GM19463 (cell line): Measurements from ENCODE around the gene STN1.

Source experiments
- ATAC-seq: cut with Tn5 transposase; IDR thresholded peaks from one replicate; pipeline ENCODE4 v1.9.1; 2021; ENCODE audit warnings: mild to moderate bottlenecking, moderate library complexity; ENCODE audit not compliant: unreplicated experiment

The STN1 gene

GRCh38 chr10:103895411-103896186 is 22.4 kb downstream of the STN1 start:
- no peak for ATAC-seq

GRCh38 chr10:103894441-103894864 is 23.5 kb downstream of the STN1 start:
- ATAC-seq, result no peak

- no peak for ATAC-seq
These were observed 24.2 kb downstream of the STN1 start for GRCh38 chr10:103893817-103894216.

- no peak for ATAC-seq
These were observed 25.8 kb downstream of the STN1 start for GRCh38 chr10:103892181-103892580.

- no peak for ATAC-seq
These were observed 27.3 kb downstream of the STN1 start for GRCh38 chr10:103890688-103891087.

- no peak for ATAC-seq
These were observed 27.8 kb downstream of the STN1 start for GRCh38 chr10:103890194-103890658.

- ATAC-seq, result no peak
These were observed 28.8 kb downstream of the STN1 start for GRCh38 chr10:103889121-103889720.

- no peak for ATAC-seq
These were observed 29.7 kb downstream of the STN1 start for GRCh38 chr10:103888113-103888841.

GRCh38 chr10:103885617-103886016 is 32.4 kb downstream of the STN1 start:
- no peak for ATAC-seq

GRCh38 chr10:103884681-103885139 is 33.3 kb downstream of the STN1 start:
- no peak for ATAC-seq

- ATAC-seq, result no peak
These were observed 35.5 kb downstream of the STN1 start for GRCh38 chr10:103882285-103883007.

GRCh38 chr10:103881416-103882284 is 36.3 kb downstream of the STN1 start:
- ATAC-seq, result no peak

- ATAC-seq, result no peak
These were observed 38.2 kb downstream of the STN1 start for GRCh38 chr10:103879831-103880230.

- no peak for ATAC-seq
These were observed 38.6 kb downstream of the STN1 start for GRCh38 chr10:103879409-103879808.

GRCh38 chr10:103877861-103878260 is 40.1 kb downstream of the STN1 start:
- no peak for ATAC-seq

- ATAC-seq, result no peak
These were observed 41.8 kb downstream of the STN1 start for GRCh38 chr10:103876155-103876554.

GRCh38 chr10:103874730-103875129 is 43.3 kb downstream of the STN1 start:
- no peak for ATAC-seq

- no peak for ATAC-seq
These were observed 45.6 kb downstream of the STN1 start for GRCh38 chr10:103872137-103872931.

- no peak for ATAC-seq
These were observed 47.0 kb downstream of the STN1 start for GRCh38 chr10:103871006-103871405.
